IMR-90 (cell line): ENCODE measurements around the gene CLP1. TPM values are rescaled to one million over a fixed set of nuclear protein-coding genes. Genes with fewer than 3 reads are reported as not detected.

Source experiments
- ATAC-seq: fragments of 200-7000 bp; cut with Tn5 transposase; 2 replicates; pipeline ENCODE4 v1.9.1; 2020; ENCODE audit warnings: low read depth, mild to moderate bottlenecking, moderate library complexity
- BruUV-seq: library from RNA; stranded (reverse); fragments of 400-500 nt; replicated peaks from 2 replicates; lab custom pipeline; 2021; lab: Mats Ljungman, UMichigan
- CTCF ChIA-PET: fragments of 300-600 bp; formaldehyde crosslinking; extraction: SDS; loops from one replicate; lab custom pipeline; 2021; ENCODE audit warnings: antibody characterized with exemption; lab: Yijun Ruan, JAX
- POLR2A ChIA-PET: fragments of 300-600 bp; sonication (Branson Sonifier 250); formaldehyde crosslinking; loops from one replicate; lab custom pipeline; 2022; ENCODE audit warnings: antibody characterized with exemption; ENCODE audit not compliant: unreplicated experiment; lab: Charles Lee
- DNase-seq: peaks from one replicate; pipeline ENCODE4 v3.0.0; 2013
- H2AFZ ChIP-seq: replicated peaks from 2 replicates; pipeline ENCODE3; 2013; ENCODE audit warnings: low read length, mild to moderate bottlenecking; ENCODE audit not compliant: poor library complexity
- H2AK5ac ChIP-seq: 2 replicates; pipeline ENCODE4 v1.6.1; 2013; ENCODE audit warnings: low read depth, low read length, inconsistent platforms
- H2AK9ac ChIP-seq: replicated peaks from 2 replicates; pipeline ENCODE3; 2013; ENCODE audit warnings: mild to moderate bottlenecking, low read depth, low read length, moderate library complexity; ENCODE audit not compliant: poor library complexity
- H2BK120ac ChIP-seq: 2 replicates; pipeline ENCODE4 v1.6.1; 2013; ENCODE audit warnings: low read depth, low read length, inconsistent platforms
- H2BK15ac ChIP-seq: 3 replicates; pipeline ENCODE4 v1.6.1; 2013; ENCODE audit warnings: low read depth, low read length, inconsistent platforms
- H2BK20ac ChIP-seq: 2 replicates; pipeline ENCODE4 v1.6.1; 2013; ENCODE audit warnings: low read depth, mild to moderate bottlenecking, inconsistent platforms, low read length, moderate library complexity
- H2BK5ac ChIP-seq: 2 replicates; pipeline ENCODE4 v1.6.1; 2013; ENCODE audit warnings: mild to moderate bottlenecking, low read depth, low read length, inconsistent platforms; ENCODE audit not compliant: poor library complexity, severe bottlenecking
- H3K14ac ChIP-seq: replicated peaks from 2 replicates; pipeline ENCODE4 v1.6.1; 2013; ENCODE audit warnings: low read depth, low read length, inconsistent platforms
- H3K18ac ChIP-seq: 2 replicates; pipeline ENCODE4 v1.6.1; 2013; ENCODE audit warnings: low read depth, low read length, control low read depth
- H3K23ac ChIP-seq: 2 replicates; pipeline ENCODE4 v1.6.1; 2013; ENCODE audit warnings: low read depth, low read length, inconsistent platforms
- H3K27ac ChIP-seq: 2 replicates; pipeline ENCODE4 v1.5.1; 2013; ENCODE audit warnings: mild to moderate bottlenecking, control low read depth, low read length; ENCODE audit not compliant: insufficient read depth
- H3K27me3 ChIP-seq: 2 replicates; pipeline ENCODE4 v1.6.1; 2013; ENCODE audit warnings: low read length; ENCODE audit not compliant: control insufficient read depth, insufficient read depth
- H3K36me3 ChIP-seq: 2 replicates; pipeline ENCODE4 v1.6.1; 2013; ENCODE audit warnings: low read length, mixed read lengths; ENCODE audit not compliant: control insufficient read depth, insufficient read depth
- H3K4ac ChIP-seq: 2 replicates; pipeline ENCODE4 v1.6.1; 2013; ENCODE audit warnings: low read depth, low read length, inconsistent platforms
- H3K4me1 ChIP-seq: 2 replicates; pipeline ENCODE4 v1.6.1; 2013; ENCODE audit warnings: low read length, mixed read lengths; ENCODE audit not compliant: control insufficient read depth, insufficient read depth
- H3K4me2 ChIP-seq: 2 replicates; pipeline ENCODE4 v1.6.1; 2013; ENCODE audit warnings: low read depth, mild to moderate bottlenecking, control low read depth, low read length, moderate library complexity
- H3K4me3 ChIP-seq: 2 replicates; pipeline ENCODE4 v1.5.1; 2013; ENCODE audit warnings: low read depth, mild to moderate bottlenecking, control low read depth, low read length, moderate library complexity; ENCODE audit not compliant: insufficient read depth
- H3K56ac ChIP-seq: 2 replicates; pipeline ENCODE4 v1.6.1; 2013; ENCODE audit warnings: low read length, inconsistent platforms; ENCODE audit not compliant: insufficient read depth; ENCODE audit errors: extremely low read depth
- H3K79me1 ChIP-seq, 2 experiments: 2 replicates each; pipeline ENCODE4 v1.6.1; 2013; ENCODE audit warnings: low read length in 2 of 2, inconsistent platforms in 1 of 2, low read depth in 1 of 2
- H3K9ac ChIP-seq: 2 replicates; pipeline ENCODE4 v1.6.1; 2013; ENCODE audit warnings: low read depth, low read length, control low read depth
- H3K9me1 ChIP-seq: 2 replicates; pipeline ENCODE4 v1.6.1; 2013; ENCODE audit warnings: low read length, inconsistent platforms; ENCODE audit not compliant: insufficient read depth
- H3K9me3 ChIP-seq: 2 replicates; pipeline ENCODE4 v1.6.1; 2013; ENCODE audit warnings: low read length; ENCODE audit not compliant: control insufficient read depth, insufficient read depth
- H4K20me1 ChIP-seq: 2 replicates; pipeline ENCODE4 v1.6.1; 2013; ENCODE audit warnings: low read length, inconsistent platforms; ENCODE audit not compliant: insufficient read depth
- H4K5ac ChIP-seq: 2 replicates; pipeline ENCODE4 v1.6.1; 2013; ENCODE audit warnings: mild to moderate bottlenecking, low read depth, low read length, control low read depth
- H4K8ac ChIP-seq, 2 experiments: 2 replicates each; pipeline ENCODE4 v1.6.1; 2013; ENCODE audit warnings: low read depth in 2 of 2, low read length in 2 of 2, control low read depth in 1 of 2, inconsistent platforms in 1 of 2
- H4K91ac ChIP-seq: 2 replicates; pipeline ENCODE4 v1.6.1; 2013; ENCODE audit warnings: low read depth, low read length, inconsistent platforms; ENCODE audit not compliant: insufficient read depth
- BHLHE40 ChIP-seq: fragments of 150-350 bp; IDR thresholded peaks from 2 replicates; pipeline ENCODE4 v1.6.1; 2016; ENCODE audit warnings: mild to moderate bottlenecking, low read depth, low read length
- CEBPB ChIP-seq: IDR thresholded peaks from 2 replicates; pipeline ENCODE4 v1.6.1; 2012; ENCODE audit warnings: low read depth, low read length, improper control_type of control experiment
- CHD1 ChIP-seq: IDR thresholded peaks from 2 replicates; pipeline ENCODE4 v1.6.1; 2012; ENCODE audit warnings: low read depth, low read length, improper control_type of control experiment
- ELK1 ChIP-seq: fragments of 150-350 bp; IDR thresholded peaks from 2 replicates; pipeline ENCODE4 v1.6.1; 2016; ENCODE audit warnings: low read depth, mild to moderate bottlenecking, low read length, moderate library complexity, borderline replicate concordance
- MXI1 ChIP-seq: IDR thresholded peaks from 2 replicates; pipeline ENCODE4 v1.6.1; 2012; ENCODE audit warnings: low read depth, mild to moderate bottlenecking, low read length, moderate library complexity, borderline replicate concordance
- POLR2A ChIP-seq: IDR thresholded peaks from 2 replicates; pipeline ENCODE4 v1.6.1; 2012; ENCODE audit warnings: mild to moderate bottlenecking, low read depth, low read length
- RAD21 ChIP-seq: IDR thresholded peaks from 2 replicates; pipeline ENCODE4 v1.6.1; 2012; ENCODE audit warnings: low read length, improper control_type of control experiment
- RCOR1 ChIP-seq: IDR thresholded peaks from 2 replicates; pipeline ENCODE4 v1.6.1; 2012; ENCODE audit warnings: mild to moderate bottlenecking, low read length, improper control_type of control experiment; ENCODE audit not compliant: insufficient replicate concordance
- RFX5 ChIP-seq: IDR thresholded peaks from 2 replicates; pipeline ENCODE4 v1.8.0; 2012; ENCODE audit warnings: low read depth, mild to moderate bottlenecking, low read length, moderate library complexity
- SMC3 ChIP-seq: fragments of 150-350 bp; IDR thresholded peaks from 2 replicates; pipeline ENCODE4 v1.6.1; 2016; ENCODE audit warnings: low read depth, mild to moderate bottlenecking, antibody characterized with exemption, low read length, moderate library complexity
- whole genome bisulfite sequencing, 2 experiments: methylation state at CpG; one replicate each; pipeline versions ENCODE4 v1.1.5 to v1.1.7; 2013; ENCODE audit warnings: missing lambda C conversion rate in 2 of 2; ENCODE audit not compliant: insufficient read length in 1 of 2; ENCODE audit errors: extremely low coverage in 2 of 2; 5-methylcytosine and 5-hydroxymethylcytosine counted together
- dilution Hi-C: fragments of 300-500 bp; cut with HindIII; formaldehyde crosslinking; loops from one replicate; pipeline ENCODE4 v1.14.3; 2018; ENCODE audit warnings: low sequenced_read_pairs; ENCODE audit not compliant: unreplicated experiment
- in situ Hi-C: fragments of 300-500 bp; cut with MboI; formaldehyde crosslinking; loops from 3 replicates; pipeline ENCODE4 v1.14.3; 2019; ENCODE audit warnings: low sequenced_read_pairs, inconsistent platforms, mixed read lengths
- intact Hi-C: fragments of 100-400 bp; cut with micrococcal nuclease; formaldehyde crosslinking; loops from 2 replicates; pipeline ENCODE4 v1.10.0; 2022
- polyA plus RNA-seq, 3 experiments: library from polyadenylated mRNA; depleted of rRNA; stranded (reverse); fragments of >200 nt; gene quantifications; 2 replicates each; pipeline ENCODE4 v1.2.3, GENCODE V29; 2012; ENCODE audit warnings: low replicate concordance in 1 of 3
- total RNA-seq: library from RNA; depleted of rRNA; stranded (reverse); fragments of >200 nt; gene quantifications from 2 replicates; pipeline ENCODE4 v1.2.3, GENCODE V29; 2012

CLP1 gene
- total and polyA plus RNA-seq, 2 of the 4 experiments (the other 2 are of a cell fraction), result 16.5 to 24.0 TPM

DNA sequence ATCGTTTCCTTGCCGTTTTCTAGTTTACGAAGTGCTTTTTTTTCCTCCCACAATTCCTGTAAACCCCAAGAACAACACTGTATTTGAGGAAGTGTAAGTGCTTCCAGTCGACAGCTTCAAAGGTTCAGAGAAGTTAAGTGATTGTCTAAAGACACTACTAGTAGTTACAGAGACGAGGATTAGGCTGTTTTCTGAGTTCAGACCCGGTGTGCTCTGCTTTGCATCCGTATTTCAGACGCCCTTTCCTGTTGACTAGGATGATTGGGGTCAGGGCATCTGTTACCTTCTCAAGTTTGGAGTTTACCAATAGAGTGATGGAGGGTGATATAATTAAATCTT is 430 bp downstream of the CLP1 start:
- H3K4me2 ChIP-seq, result peak overlapping the region; percentile 91
- H3K56ac ChIP-seq, result peak overlapping the region; percentile 77
- peak overlapping the region; percentile 29 to 92; a peak in 2 of 4 replicates for H4K8ac ChIP-seq
- H3K23ac ChIP-seq, result peak overlapping the region; percentile 64
- no peak overlapping the region for H4K5ac ChIP-seq
- intact Hi-C loops, result no loop called here
- no peak overlapping the region for H4K91ac ChIP-seq
- peak overlapping the region; percentile 84 for H3K9ac ChIP-seq
- ATAC-seq, result no peak
- dilution Hi-C loops, result no loop called here
- CTCF ChIA-PET, result no interaction called here
- peak overlapping the region; percentile 77 for H3K4ac ChIP-seq
- H2BK120ac ChIP-seq, result no peak overlapping the region
- peak overlapping the region; percentile 77 for H3K14ac ChIP-seq
- TF ChIP-seq SMC3 (no peak), MXI1 (no peak), RCOR1 (no peak), POLR2A (no peak), ELK1 (no peak), CEBPB (no peak), RAD21 (no peak), CHD1 (no peak), BHLHE40 (no peak), RFX5 (no peak)
- H3K27me3 ChIP-seq, result no peaks in the 10 kb centered on the region
- peak overlapping the region; percentile 55 for H2BK5ac ChIP-seq
- no peaks in the 10 kb centered on the region for H3K4me1 ChIP-seq
- H3K18ac ChIP-seq, result no peak overlapping the region
- no peak overlapping the region for H2BK15ac ChIP-seq
- peak overlapping the region; percentile 95 for H2AFZ ChIP-seq
- no peaks in the 10 kb centered on the region for H3K9me1 ChIP-seq
- peaks cover 11 to 21% of the 10 kb centered on the region in 2 experiments for H3K79me1 ChIP-seq
- peak overlapping the region; percentile 73 for H3K4me3 ChIP-seq
- peaks cover 17% of the 10 kb centered on the region for H3K36me3 ChIP-seq
- DNase-seq, result no peak
- in situ Hi-C loops, result no loop called here
- BruUV-seq, result no TSS peak
- no peak overlapping the region for H2BK20ac ChIP-seq
- H4K20me1 ChIP-seq, result no peaks in the 10 kb centered on the region; the same call in 1 of the 2 replicates
- H2AK9ac ChIP-seq, result peak overlapping the region; percentile 47
- H2AK5ac ChIP-seq, result peak overlapping the region; percentile 36; the same call in 1 of the 2 replicates
- H3K27ac ChIP-seq, result peak overlapping the region; percentile 43; the same call in 1 of the 2 replicates
- no peaks in the 10 kb centered on the region for H3K9me3 ChIP-seq
- POLR2A ChIA-PET, result no interaction called here
- WGBS, 2 experiments, result no CpG with 5 or more reads among the region's 8 CpGs
